Activated naive CD8-positive, alpha-beta T cell treated with anti-CD3 and anti-CD28 coated beads, Interleukin-2, amount 50 U/mL, for 16 hours (primary cell): ENCODE measurements around the gene ODF4.
"Not testable (repeated sequence)": the region's sequence is repeated elsewhere in the genome, so short reads cannot be mapped to it uniquely, and the experiment has no call there.

Experiments
- DNase-seq: peaks from one replicate; pipeline ENCODE4 v3.0.0-alpha.2; 2020; ENCODE audit warnings: low read depth, low spot score

Gene ODF4

DNA sequence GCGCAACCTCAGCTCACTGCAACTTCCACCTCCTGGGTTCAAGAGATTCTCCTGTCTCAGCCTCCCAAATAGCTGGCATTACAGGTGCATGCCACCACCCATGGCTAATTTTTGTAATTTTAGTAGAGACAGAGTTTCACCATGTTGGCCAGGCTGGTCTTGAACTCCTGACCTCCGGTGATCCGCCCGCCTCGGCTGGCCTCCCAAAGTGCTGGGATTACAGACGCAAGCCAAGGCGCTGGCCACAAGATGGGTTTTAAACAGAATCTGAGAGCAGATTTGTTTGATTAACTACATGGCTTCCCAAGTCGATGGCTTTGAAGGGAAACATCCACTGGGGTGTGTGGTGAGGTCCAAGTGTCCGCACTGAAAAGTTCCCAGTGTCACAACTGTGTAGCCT is 54.9 kb downstream of the ODF4 start:
- DNase-seq: not testable (repeated sequence)
